Colon (tissue), 2 donors: ENCODE measurements around the gene CAV3.
"Not testable (repeated sequence)": the region's sequence is repeated elsewhere in the genome, so short reads cannot be mapped to it uniquely, and the experiment has no call there.

Experiments used
- FAIRE-seq: peaks from 2 replicates; lab custom pipeline; 2012; peaks lifted over from hg19 to GRCh38; lab: Jason Lieb, UNC
- donor health status: control.
- donor health status: control.

CAV3 gene

DNA sequence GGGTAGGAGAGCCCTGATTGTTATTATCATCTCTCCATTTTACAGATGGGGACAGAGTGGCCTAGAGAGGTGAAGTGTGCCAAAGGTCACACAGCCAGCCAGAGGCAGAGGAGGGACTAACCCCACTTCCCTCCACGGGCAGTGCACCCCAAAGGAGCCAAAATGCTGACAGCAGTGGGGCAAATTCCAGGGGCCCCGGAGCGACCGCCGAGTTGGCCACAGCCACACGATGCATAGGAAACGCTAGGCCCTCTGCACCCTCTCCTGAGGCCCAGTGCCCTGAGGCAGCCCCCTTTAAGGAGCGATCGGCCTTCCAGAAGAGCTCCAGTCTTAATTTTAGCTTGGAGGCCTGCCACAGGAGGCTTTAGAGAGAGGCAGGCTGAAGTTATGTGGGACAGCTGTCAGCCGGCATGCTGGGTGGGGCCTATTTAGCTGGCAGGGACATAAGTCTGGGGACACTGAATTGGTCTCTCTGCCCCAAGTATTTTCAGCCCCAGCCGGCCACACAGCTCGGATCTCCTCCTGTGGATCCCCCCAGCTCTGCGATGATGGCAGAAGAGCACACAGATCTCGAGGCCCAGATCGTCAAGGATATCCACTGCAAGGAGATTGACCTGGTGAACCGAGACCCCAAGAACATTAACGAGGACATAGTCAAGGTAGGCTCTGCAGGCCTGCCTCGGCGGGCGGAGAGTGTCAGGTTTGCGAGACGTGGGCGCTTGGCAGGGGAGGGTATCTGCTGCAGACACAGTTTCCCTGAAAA, at the start of gene CAV3:
TSS of gene CAV3 (plus strand) at position 471 of the 763 bp plus-strand sequence. CDS start at position 546, 75 bp downstream.
- no peak for FAIRE-seq

- not testable (repeated sequence) for FAIRE-seq
Observed at GRCh38 chr3:8684992-8685391, 48.6 kb upstream of the CAV3 start.

GRCh38 chr3:8691295-8691694, 42.3 kb upstream of the CAV3 start:
- FAIRE-seq: not testable (repeated sequence)

DNA sequence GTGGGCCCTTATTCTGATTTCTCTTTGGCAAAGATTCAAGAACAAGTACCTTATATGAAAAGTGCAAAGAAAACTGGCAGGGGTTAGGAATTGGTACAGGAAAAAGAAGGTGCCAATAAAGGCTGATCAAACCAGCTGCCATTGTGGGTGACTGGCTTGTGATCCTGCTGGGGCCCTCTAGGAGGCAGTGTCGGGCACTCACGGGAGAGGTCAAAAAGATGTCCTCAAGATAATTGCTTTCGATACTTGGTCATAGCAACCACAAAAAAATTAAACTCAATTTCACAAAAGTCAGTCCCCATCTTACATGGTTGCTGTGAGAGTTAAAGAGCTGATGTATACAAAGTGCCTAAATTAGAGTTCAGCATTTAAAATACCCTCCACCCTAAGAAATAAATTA, 31.0 kb upstream of the CAV3 start:
- FAIRE-seq: no peak

DNA sequence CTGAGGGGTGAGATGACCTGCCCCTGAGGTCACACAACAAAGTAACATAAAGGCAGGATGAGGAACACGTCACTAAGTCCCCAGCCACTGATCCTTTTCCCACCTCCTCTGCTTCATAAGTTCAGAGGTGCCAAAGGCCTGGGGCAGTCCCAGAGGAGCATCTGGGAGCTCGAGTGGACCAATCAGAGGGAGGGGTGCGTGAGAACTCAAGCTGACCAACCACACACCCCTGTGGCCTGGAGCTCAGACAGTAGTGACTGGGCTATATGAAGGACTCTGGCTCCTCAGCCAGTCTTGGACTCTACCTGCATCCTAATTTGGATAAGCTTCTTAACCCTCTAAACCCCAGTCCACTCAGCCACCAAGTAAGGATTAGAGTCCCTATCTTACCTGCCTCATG, 28.0 kb upstream of the CAV3 start:
- FAIRE-seq: no peak

- FAIRE-seq: no peak
Observed at GRCh38 chr3:8709287-8709686, 24.3 kb upstream of the CAV3 start.

- no peak for FAIRE-seq
Observed at GRCh38 chr3:8709801-8710507, 23.6 kb upstream of the CAV3 start.

GRCh38 chr3:8712045-8712907, 21.3 kb upstream of the CAV3 start:
- FAIRE-seq: no peak

DNA sequence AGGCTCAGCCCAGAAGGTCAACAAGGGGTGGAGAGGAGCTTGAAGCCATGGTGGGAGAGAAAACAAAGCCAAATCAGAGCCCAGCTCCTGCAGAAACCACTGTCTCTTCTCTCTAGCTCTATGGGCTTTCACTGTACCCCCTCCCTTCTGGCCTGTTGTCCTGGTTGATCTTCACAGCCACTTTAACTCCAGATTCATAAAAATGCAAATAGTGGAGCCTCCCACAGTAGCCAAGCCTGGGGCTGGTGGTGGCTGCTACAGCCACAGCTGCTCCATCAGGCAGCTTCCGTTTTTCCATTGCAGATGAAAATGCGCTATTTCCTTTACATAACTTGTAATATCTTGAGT, 20.7 kb upstream of the CAV3 start:
- no peak for FAIRE-seq

DNA sequence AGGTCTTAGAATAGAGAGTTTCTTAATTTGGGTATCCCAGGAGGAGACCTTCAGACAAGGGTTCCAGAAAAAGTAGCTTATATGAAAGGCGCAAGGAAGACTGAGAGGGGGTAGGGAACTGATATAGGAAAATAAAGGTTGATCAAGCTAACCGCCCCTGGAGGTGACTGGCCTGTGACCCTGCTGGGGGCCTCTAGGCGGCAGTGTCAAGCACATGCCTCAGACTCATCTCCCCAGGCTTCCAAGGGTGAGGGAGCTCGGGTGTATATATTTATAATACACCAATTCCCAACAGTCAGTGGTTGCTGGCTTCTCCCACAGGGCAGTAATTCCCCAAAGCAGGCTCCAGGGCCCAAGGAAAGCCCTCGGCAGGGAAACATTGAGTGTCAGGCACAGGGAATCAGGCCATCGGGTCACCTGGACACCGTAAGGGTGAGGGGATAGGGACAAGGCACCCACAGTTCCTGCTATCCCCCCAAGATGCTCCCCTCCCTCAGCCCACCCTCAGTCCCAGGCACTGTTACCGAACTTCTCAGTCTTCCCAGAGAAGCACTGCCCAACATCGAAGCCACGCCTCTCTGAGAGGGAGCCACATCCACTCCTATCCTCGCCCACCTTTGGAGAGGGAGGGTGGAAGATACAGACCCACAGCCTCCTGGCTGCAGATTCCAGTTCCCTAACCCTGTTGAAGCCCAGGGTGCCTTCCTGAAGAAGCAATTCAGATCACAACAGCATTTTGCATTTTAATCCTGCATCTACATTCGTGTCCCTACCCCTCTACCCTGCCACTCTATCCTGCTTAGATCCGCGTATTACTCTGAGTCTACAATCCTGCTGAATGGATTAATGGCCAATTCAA, 19.5 kb upstream of the CAV3 start:
- FAIRE-seq: no peak

GRCh38 chr3:8715757-8716156, 17.8 kb upstream of the CAV3 start:
- not testable (repeated sequence) for FAIRE-seq

- FAIRE-seq: no peak
Observed at GRCh38 chr3:8722808-8723207, 10.8 kb upstream of the CAV3 start.

DNA sequence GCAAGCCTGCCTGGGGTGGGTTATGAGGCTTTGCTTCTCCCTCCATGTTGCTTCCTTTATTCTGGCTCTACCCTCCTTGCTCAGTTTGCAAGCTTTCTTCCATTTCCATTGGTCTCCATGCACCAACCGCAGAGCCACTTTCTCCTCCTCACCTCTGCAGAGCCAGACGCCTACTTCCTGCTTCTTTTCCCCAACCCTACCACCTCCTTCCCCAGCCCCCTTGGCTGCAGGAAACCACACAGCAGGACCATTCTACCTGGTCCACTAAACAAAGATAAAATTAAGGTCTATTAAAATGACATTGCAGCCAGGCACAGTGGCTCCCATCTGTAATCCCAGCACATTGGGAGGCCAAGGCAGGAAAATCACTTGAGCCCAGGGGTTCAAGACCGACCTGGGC, 10.0 kb upstream of the CAV3 start:
- no peak for FAIRE-seq

GRCh38 chr3:8724108-8724752, 9.4 kb upstream of the CAV3 start:
- FAIRE-seq: no peak

DNA sequence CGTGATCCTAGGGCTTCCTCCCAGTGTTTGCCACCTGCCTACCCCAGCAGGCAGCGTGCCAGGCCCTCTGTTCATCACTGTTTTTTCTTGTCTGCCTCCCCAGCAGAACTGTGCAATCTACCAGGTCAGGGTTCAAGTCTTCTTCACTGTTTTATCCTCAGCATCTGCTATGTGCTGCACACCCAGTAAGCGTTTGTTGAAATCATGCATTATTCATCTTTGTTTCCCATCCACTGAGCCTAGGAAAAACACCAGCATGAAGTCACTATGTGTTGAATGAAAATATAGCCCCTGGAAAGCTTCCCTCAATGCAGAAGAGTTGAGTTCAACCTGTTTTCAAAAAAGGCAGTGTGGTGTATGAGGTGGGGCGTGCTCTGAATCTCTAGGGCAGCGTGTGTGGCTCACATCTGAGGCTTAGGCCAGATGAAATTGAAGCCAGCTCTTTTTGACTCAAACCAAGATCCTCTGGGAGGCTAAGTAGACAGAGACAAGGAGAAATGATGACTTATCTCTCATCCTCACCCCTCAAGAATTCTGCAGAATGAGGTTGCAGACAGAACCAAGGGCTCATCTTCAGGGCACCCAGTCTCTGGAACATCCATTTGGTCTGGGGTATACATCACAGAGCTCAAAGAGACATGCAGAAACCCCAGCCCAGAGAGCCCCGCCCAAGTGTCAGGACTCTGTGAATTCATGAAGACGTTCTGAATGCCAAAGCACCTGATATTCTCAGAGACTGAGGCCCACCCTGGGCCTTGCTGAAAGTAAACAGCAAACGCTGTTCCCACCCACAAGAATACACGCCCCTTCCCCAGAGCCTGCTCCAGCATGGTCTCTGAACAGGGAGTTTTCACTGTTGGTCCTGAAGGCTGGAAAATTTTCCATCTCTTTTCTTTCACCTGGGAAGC, 5.7 kb upstream of the CAV3 start:
- no peak for FAIRE-seq

DNA sequence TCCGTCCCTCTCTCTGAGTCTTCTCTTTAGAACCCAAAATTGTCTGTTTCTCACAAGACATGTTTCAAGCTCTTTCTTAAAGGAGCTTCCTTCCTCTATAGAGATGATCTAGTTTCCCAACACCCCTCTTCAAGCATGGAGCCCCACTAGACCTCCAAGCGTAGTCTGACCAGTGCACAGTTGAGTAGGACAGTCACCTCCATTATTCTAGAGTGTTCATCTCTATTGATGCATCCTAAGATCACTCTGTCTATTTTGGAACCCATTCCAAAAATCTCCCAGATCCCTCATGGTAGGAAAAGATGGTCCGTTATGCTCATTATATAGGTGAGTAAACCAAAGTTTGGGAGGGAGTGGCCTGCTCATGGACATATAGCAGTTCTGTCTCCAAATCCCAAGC, 4.1 kb upstream of the CAV3 start:
- FAIRE-seq: no peak

GRCh38 chr3:8730656-8731055, 2.9 kb upstream of the CAV3 start:
- FAIRE-seq: no peak

- FAIRE-seq: no peak
Observed at GRCh38 chr3:8732413-8732812, 1.2 kb upstream of the CAV3 start.

- FAIRE-seq: no peak
Observed at GRCh38 chr3:8734137-8734878, 706 bp downstream of the CAV3 start.

DNA sequence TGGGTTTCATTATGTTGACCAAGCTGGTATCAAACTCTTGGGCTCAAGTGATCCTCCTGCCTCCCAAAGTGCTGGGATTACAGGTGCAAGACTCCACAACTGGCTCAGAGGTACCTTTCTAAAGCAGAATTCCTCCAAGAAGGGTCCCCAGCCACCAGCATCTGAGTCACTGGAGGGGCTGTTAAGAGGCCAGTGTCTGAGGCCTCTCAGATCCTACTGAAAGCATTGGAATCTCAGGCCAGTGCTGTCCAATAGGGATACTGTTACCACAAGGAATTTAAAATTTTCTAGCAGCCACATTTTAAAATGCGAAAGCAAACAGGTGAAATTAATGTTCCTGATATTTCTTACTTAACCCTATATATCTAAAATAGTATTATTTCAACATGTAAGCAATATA, 1.3 kb downstream of the CAV3 start:
- no peak for FAIRE-seq
